Heart left ventricle (tissue), 13 donors: ENCODE results near the gene HEBP1.

ENCODE experiments used
- POLR2A ChIP-seq, 2 donors: fragments of 450-650 bp; IDR thresholded peaks; one replicate each; pipeline ENCODE4 v1.6.1; 2017; ENCODE audit warnings: antibody characterized with exemption in 2 of 2, mild to moderate bottlenecking in 2 of 2, moderate library complexity in 2 of 2
- TF ChIP-seq, protein P1 (sequence below), 12 donors: fragments of 200-600 bp; sonication (generic) in 4 of 12; IDR thresholded peaks; one replicate each; pipeline versions ENCODE4 v1.5.0 to v1.8.0; 2018 to 2022; ENCODE audit warnings: antibody characterized with exemption in 12 of 12, mild to moderate bottlenecking in 5 of 12
- donor health status: ischemic (EF 13 %, LVEDD 7.1; RV severe dilation, severe dysfunction).
- donor health status: DM: no; HTN: yes; CAD: no.
- donor health status: DM: no; HTN: no; CAD: no.
- donor health status: ischemic (EF 25% LVEDD 6.9; RV normal size, moderate dysfunction).
- donor health status: ischemic (EF 25% LVEDD 5.7; RV mildly dilated, moderate dysfunction).
- donor health status: ischemic (EF 35%, LVEDD 5.7; RV mildly dilated, moderate dysfunction).
- donor health status: nonischemic (EF 11% LVEDD 7.7; RV severe dilation, severe dysfunction).
- donor health status: DM: yes; HTN: yes; CAD: no.
- donor health status: PGD.
- donor health status: ischemic (EF 29% LVEDD 5.4; RV normal size, mild dysfunction).
- donor health status: nonischemic (EF 23%, LVEDD 6.1; RV moderate dilation, normal function).

DNA sequence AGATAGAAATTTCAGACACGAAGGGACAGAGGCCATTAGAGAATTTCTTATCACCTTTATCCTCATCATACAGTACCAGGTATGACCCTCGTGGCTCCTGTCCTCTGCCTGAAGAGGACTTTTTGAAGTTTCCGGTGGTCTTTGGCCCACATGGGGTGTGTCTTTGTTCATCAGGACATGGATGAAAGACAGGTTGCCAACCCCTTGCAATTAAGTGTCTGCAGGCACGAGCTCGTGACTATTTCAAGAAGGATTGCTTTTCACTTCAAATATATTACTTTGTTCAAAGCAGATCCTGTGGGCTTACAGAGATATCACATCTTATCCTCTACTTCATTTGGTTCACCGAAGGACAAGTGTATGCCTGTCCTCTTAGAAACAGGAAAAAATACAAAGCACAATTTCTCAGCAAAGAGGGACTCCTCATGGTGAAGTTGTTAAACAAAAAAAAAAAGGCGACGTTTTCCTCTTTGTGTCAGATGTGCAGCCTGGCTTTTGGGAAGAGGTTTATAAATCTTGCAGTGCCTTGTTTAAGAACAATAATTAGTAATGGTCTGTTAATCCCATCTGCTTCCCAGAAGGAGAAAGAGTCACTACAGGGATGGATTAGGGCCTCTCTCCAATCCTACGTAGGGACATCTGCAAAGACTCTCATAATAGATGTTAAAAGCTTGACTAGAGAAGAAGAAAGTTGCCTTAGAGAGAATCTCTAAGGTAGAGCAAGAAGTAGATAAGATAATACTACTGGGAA lies 30.7 kb upstream of the HEBP1 start:
- TF ChIP-seq, protein P1, sequence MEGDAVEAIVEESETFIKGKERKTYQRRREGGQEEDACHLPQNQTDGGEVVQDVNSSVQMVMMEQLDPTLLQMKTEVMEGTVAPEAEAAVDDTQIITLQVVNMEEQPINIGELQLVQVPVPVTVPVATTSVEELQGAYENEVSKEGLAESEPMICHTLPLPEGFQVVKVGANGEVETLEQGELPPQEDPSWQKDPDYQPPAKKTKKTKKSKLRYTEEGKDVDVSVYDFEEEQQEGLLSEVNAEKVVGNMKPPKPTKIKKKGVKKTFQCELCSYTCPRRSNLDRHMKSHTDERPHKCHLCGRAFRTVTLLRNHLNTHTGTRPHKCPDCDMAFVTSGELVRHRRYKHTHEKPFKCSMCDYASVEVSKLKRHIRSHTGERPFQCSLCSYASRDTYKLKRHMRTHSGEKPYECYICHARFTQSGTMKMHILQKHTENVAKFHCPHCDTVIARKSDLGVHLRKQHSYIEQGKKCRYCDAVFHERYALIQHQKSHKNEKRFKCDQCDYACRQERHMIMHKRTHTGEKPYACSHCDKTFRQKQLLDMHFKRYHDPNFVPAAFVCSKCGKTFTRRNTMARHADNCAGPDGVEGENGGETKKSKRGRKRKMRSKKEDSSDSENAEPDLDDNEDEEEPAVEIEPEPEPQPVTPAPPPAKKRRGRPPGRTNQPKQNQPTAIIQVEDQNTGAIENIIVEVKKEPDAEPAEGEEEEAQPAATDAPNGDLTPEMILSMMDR (IDR thresholded peaks at IDR 0.05) = no peak
- no peak for TF ChIP-seq POLR2A (IDR thresholded peaks at IDR 0.05)
